ENCODE measurements around the gene ADCY1.

Gene ADCY1

DNA sequence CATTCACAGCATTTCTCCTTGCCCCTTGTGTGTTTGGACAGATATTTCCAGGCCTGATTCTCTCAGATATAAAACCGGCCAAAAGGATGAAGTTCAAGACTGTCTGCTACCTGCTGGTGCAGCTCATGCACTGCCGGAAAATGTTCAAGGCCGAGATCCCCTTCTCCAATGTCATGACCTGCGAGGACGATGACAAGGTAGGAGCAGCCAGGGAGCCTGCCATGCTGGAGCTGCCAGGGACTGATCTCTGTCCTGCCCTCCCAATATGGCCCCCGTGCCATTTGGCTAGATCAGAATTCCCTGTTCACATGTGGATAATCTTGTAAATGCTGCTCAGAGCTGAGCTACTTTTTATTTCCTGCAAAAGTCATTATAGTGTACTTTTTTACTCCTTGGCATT lies 87.8 kb downstream of the ADCY1 start:
- TF ChIP-seq ZNF274 (IDR thresholded peaks at IDR 0.05; ENCODE audit: low read depth, low read length) = no peak
- H3K4me3 ChIP-seq (ENCODE audit: low read length) = no peak overlapping the region

DNA sequence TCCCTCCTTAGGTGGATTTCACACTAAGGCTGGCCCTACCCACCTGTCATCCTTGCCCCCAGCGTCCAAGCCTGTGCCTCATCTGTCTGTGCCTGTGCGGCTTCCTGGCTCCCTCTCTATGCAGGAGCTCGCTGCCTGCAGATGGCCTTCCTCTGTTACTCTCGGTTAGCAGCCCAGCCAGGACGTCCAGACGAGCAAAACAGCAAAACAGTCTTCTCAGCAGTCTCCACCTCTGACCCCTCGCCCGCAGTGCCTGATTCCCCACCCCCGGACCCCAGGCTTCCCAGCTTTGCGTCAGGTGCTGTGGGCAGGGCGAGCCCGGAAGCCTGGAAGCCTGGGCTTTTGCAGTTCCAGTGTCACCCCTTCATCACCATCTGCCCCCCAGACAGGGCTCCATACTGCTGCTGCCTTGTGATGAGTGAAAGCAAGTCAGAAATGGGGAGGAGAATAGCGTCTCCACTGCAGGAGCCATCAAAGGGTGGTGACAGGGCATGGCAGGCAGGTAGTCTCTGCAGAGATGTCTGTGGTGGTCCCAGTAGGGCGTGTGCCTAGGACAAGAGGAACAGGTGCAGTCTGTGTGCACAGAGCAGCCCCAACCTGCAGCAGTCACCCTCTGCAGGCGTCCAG lies 88.5 kb downstream of the ADCY1 start:
- TF ChIP-seq ZNF274 (IDR thresholded peaks at IDR 0.05; ENCODE audit: low read depth, low read length) = no peak
- no peak overlapping the region for H3K4me3 ChIP-seq (ENCODE audit: low read length)

DNA sequence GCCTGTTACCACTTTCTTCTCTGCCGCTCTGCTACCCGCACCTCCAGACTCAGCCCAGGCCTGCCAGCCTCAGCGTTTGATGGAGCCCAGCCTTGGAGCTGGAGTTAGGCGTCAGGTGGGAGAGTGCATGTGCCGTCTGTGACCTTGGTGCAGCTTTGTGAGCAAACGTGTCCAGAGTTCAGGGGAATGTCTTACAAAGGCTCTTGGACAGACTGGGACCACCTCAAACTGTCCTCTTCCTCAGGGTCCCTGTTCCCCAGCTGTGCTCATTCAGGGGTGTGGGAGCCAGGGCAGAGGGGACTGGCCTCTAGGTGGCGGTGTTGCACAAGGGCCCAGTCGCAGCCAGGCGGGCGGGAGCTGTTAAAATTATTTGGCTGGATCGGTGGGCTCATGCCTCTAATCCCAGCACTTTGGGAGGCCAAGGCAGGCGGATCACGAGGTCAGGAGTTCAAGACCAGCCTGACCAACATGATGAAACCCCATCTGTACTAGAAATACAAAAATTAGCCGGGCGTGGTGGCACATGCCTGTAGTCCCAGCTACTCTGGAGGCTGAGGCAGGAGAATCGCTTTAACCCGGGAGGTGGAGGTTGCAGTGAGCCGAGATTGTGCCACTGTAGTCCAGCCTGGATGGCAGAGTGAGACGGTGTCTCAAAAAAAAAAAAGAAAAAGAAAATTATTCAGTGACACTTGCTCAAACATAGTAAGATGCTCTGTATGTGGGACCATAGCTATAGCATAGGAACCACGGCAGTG lies 89.2 kb downstream of the ADCY1 start:
- no peak for TF ChIP-seq ZNF274 (IDR thresholded peaks at IDR 0.05; ENCODE audit: low read depth, low read length)
- no peak overlapping the region for H3K4me3 ChIP-seq (ENCODE audit: low read length)

DNA sequence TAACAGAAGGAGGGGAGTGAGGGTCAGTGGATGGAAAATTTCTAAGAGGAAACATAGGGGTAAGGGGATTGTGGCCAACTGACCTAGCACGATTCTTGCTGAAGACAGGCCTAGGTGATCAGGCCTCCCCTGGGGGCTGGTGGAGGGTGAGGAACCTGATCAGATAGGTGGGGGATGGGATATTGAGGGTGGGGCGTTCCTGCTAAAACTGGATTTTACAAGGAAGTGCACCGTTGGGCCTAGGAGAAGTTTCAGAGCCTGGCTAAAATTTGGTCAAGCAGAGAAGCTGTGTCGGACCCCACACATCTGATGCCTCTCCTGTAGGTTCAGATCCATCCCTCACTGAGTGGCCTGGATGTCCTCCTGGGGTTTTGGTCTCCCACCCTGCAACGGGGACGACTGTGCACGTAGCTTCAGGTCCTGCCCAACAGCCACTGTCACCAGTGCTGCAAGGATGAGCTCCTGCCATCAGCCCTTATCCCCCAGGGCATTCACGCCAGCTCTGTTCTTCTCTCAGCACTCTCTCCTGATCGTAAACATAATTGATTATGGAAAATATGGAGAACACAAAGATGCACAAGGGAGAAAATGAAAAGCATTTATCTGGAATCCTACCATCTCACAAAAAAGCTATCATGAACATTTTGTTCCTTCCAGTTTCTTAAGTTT lies 89.9 kb downstream of the ADCY1 start:
- no peak for TF ChIP-seq ZNF274 (IDR thresholded peaks at IDR 0.05; ENCODE audit: low read depth, low read length)
- no peak overlapping the region for H3K4me3 ChIP-seq (ENCODE audit: low read length)

DNA sequence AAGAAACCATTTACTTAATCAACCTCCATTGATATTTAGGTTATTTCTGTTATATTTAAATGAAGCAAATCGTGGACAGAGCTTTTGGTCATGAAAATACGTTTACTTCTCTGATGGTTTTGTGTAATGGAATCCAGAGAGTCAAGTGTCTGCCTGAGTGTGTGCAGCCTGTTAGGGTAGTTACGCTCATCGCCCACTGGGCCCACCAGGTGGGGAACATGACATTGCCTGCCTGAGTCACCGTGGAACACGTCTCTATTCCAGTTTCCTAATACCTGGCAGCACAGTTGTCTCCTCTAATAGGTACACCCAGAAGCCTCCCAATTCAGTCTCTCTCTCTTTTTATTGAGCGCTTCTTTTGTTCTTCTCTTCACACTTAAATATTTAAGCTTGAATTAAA lies 91.0 kb downstream of the ADCY1 start:
- H3K4me3 ChIP-seq (ENCODE audit: low read length) = no peak overlapping the region
- no peak for TF ChIP-seq ZNF274 (IDR thresholded peaks at IDR 0.05; ENCODE audit: low read depth, low read length)

DNA sequence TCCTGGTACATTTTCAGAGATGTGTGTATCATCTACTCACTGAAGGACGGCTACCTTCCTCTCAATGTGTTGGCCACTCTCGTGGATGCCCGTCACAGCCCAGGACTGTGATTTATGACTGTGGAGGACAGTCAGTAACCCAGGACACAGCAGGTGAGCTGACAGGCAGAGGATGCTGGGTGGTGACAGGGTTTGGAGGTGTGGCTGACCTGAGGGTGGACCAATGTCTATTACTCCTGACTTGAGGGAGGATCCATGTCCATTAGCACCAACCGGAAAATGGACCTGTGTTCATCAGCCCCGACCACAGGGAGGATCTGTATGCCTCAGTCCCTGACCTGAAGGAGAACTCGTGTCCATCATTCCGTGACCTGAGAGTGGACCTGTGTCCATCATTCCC lies 96.1 kb downstream of the ADCY1 start:
- H3K4me3 ChIP-seq (ENCODE audit: low read length) = no peak overlapping the region

DNA sequence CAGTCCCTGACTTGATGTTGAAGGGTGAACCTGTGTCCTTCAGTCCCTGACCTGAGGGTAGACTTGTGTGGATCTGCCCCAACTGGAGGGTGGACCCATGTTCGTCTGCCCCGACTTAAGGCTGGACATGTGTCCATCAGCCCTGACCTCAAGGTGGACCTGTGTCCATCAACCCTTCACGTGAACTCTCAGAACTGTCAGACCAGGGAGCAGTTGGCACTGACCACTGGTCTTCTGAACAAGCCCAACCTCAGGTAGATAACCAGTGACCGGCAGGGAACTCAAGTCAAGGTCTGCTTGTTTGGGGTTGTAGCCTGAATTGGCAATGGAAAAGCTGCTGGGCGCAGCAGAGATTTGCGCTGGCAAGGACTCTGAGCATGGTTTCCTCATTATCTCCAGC lies 96.5 kb downstream of the ADCY1 start:
- TF ChIP-seq ZNF274 (IDR thresholded peaks at IDR 0.05; ENCODE audit: low read depth, low read length) = no peak
- no peak overlapping the region for H3K4me3 ChIP-seq (ENCODE audit: low read length)

More for the DNA sequence above, 96.1 kb downstream of the ADCY1 start:
- TF ChIP-seq ZNF274 (IDR thresholded peaks at IDR 0.05; ENCODE audit: low read depth, low read length) = no peak

DNA sequence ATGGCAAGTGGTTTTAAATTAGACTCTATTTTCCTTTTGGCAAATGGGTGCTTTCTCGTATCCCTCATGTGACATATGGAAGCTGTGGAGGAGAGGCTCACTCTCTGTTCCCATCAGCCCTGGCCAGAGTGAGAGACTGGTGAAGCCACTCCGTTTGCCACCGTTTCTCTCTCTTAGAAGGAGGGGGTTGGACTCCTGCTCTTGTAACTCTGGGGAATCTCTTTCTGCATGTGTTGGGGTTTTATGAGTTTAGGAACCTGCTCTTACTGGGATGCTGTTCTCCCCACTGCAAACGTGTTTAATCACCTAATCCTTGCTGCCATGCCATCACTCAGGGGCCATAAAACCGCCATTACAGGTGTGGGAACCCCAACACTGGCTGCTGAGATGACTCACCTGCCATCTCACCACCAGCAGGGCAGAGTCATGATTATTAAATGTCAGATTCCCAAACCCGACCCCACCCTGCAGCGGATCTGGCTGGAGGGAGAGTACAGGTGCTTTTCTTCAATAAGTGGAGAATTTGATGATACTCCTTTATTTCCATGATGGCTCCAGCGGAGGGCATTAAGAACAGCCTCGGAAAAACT lies 103.2 kb downstream of the ADCY1 start:
- no peak overlapping the region for H3K4me3 ChIP-seq (ENCODE audit: low read length)
- no peak for TF ChIP-seq ZNF274 (IDR thresholded peaks at IDR 0.05; ENCODE audit: low read depth, low read length)

DNA sequence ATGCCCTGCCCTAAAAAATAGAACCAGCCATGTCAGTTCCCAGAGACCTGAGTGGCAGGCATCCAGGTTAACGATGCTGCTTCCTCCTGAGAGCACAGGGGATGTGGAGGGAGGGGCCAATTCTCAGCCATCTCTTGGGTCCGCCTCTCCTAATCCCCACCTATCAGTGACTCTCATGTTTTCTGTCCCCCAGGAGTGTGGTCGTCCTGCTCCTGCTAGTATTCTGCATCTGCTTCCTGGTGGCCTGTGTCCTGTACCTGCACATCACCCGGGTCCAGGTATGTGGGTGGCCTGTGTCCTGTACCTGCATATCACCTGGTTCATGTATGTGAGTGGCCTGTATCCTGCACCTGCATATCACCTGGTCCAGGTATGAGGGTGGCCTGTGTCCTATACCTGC lies 105.3 kb downstream of the ADCY1 start:
- H3K4me3 ChIP-seq (ENCODE audit: low read length) = no peak overlapping the region
- TF ChIP-seq ZNF274 (IDR thresholded peaks at IDR 0.05; ENCODE audit: low read depth, low read length) = no peak

DNA sequence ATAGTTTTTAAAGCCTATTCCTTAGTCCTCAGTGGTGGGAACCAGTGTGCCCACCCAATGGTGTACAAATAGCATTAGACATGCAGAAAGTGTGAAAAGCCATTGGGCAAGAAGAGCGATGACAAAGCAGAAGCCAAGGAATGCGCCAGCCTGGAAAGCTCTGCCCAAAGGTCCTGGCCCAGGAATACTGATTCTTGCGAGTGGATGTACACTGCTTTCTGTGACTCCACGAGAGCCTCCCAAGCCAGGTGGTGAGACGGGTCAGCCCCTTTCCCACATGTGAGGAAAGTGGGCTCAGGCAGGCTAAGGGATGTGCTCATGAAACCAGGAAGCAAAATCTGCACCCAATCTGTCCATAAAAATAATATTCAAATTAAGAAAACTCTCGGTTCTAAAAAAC lies 106.6 kb downstream of the ADCY1 start:
- no peak for TF ChIP-seq ZNF274 (IDR thresholded peaks at IDR 0.05; ENCODE audit: low read depth, low read length)
- no peak overlapping the region for H3K4me3 ChIP-seq (ENCODE audit: low read length)

DNA sequence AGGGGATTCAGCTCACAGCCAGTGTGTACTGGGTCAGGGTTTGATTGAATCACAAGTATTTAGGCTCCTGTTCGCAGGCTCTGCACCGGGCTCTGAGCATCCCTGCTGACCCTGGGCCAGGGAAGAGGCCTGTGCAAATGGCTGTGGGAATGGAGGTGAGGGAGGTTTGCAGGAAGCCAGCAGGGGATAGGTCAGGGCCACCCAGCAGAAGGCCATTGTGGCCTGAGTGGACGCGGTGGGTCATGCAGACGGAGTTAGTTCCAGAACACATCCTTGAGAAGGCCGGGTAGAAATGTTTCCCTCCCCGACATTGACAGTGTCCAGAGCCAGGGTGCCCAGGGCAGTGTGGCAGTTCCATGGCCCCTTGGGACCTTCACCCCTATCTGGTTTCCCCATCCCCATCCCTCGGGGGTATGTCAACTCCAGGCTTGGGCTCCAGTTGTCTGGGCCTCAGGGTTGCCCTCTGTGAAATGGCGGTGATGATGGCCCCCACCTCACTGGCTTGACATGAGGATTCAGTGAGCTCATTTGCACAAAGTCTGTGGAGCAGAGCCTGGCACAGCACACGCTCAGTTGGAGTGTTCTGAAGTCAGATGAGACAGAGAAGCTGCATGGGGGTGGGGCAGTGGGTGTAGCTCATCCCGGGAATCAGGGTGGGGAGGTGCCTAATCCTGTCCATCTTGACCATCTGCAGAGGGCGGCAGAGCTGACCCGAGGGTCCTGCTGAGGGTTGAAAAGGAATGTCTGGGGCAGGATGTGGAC lies 107.6 kb downstream of the ADCY1 start:
- TF ChIP-seq ZNF274 (IDR thresholded peaks at IDR 0.05; ENCODE audit: low read depth, low read length) = no peak
- no peak overlapping the region for H3K4me3 ChIP-seq (ENCODE audit: low read length)

DNA sequence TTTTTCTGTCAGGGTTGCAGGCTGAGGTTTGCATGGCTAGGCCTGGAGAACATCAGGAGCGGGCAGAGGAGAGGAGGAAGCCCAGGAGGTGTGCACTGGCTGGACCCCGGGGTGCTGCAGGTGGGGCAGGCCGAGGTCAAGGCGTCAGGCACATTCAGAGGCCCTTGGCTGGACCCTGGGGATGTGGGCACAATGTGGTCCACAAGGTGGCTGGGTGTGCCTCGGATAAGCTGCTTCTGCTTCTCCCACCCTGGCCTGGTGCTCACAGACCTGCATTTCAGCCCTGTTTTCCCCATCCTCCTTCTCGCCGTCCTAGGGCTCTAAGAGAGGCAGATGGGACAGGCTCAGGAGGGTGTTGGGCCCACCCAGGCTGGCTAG lies 108.2 kb downstream of the ADCY1 start:
- no peak overlapping the region for H3K4me3 ChIP-seq (ENCODE audit: low read length)
- TF ChIP-seq ZNF274 (IDR thresholded peaks at IDR 0.05; ENCODE audit: low read depth, low read length) = no peak

DNA sequence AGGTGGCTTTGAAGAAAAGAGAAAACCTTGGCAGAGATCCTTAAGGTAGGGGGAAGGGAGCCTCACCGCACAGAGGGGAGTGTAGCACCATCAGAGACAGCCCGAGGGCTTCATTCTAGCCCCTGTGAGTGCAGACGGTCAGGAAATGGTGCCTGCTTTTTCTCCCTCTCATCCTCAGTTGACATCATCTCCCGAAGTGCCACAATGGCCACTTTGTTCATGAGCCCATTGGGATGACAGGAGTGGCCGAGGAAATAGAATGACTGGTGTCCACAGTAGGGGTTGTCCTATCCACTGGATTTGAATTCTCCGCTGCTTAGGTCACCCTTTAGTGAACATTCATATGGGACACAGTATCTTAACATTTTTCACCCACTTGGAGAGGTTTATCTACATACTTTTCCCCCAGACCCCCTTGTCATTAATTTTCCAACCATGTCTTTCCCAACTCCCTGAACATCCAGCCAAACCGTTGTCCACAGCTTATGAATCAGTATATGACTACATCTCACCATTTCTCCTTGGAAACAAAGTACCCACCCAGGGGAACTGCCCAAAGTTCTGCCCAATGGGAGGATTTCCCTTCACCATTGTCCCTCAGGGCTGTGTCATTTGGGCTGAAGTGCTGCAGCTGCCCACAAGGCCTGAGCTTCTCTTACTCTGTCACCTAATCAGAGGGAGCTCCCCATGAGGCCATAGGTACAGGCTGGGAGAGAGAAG lies 108.8 kb downstream of the ADCY1 start:
- no peak for TF ChIP-seq ZNF274 (IDR thresholded peaks at IDR 0.05; ENCODE audit: low read depth, low read length)
- H3K4me3 ChIP-seq (ENCODE audit: low read length) = no peak overlapping the region

All from GM08714 (cell line).